ENCODE results near the gene TNFRSF6B.

DNA sequence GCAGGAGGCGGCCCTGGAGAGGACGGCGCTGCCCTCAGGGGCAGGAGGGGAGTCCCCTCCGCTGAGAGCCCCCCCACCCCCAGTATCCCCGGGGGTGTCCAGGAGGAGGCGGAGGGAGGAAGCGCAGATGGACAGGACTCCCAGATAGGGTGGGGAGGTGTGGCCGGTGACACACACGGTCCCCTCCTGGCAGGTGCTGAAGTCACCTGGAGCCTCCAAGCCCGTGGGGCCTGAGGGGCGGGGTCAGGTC lies 44.6 kb upstream of the TNFRSF6B start:
- TF ChIP-seq, protein P1, sequence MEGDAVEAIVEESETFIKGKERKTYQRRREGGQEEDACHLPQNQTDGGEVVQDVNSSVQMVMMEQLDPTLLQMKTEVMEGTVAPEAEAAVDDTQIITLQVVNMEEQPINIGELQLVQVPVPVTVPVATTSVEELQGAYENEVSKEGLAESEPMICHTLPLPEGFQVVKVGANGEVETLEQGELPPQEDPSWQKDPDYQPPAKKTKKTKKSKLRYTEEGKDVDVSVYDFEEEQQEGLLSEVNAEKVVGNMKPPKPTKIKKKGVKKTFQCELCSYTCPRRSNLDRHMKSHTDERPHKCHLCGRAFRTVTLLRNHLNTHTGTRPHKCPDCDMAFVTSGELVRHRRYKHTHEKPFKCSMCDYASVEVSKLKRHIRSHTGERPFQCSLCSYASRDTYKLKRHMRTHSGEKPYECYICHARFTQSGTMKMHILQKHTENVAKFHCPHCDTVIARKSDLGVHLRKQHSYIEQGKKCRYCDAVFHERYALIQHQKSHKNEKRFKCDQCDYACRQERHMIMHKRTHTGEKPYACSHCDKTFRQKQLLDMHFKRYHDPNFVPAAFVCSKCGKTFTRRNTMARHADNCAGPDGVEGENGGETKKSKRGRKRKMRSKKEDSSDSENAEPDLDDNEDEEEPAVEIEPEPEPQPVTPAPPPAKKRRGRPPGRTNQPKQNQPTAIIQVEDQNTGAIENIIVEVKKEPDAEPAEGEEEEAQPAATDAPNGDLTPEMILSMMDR (IDR thresholded peaks at IDR 0.05): no peak
- TF ChIP-seq EP300 (IDR thresholded peaks at IDR 0.05): no peak
- TF ChIP-seq, protein P2, sequence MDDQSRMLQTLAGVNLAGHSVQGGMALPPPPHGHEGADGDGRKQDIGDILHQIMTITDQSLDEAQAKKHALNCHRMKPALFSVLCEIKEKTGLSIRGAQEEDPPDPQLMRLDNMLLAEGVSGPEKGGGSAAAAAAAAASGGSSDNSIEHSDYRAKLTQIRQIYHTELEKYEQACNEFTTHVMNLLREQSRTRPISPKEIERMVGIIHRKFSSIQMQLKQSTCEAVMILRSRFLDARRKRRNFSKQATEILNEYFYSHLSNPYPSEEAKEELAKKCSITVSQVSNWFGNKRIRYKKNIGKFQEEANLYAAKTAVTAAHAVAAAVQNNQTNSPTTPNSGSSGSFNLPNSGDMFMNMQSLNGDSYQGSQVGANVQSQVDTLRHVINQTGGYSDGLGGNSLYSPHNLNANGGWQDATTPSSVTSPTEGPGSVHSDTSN (IDR thresholded peaks at IDR 0.05): no peak
